OCI-M2 (cell line): ENCODE measurements around the gene INSIG2.

ENCODE experiments used
- DNase-seq: peaks from one replicate; lab custom pipeline; 2025; ENCODE audit not compliant: unreplicated experiment; lab: John Stamatoyannopoulos, UW

The INSIG2 gene

GRCh38 chr2:118088051-118089024, at the start of gene INSIG2:
INSIG2 (plus strand) TSS chr2:118088471; CDS start chr2:118096557, 8,086 bp downstream.
- peak; percentile 64 for DNase-seq

GRCh38 chr2:118040891-118041290, 47.4 kb upstream of the INSIG2 start:
- DNase-seq: no peak

DNA sequence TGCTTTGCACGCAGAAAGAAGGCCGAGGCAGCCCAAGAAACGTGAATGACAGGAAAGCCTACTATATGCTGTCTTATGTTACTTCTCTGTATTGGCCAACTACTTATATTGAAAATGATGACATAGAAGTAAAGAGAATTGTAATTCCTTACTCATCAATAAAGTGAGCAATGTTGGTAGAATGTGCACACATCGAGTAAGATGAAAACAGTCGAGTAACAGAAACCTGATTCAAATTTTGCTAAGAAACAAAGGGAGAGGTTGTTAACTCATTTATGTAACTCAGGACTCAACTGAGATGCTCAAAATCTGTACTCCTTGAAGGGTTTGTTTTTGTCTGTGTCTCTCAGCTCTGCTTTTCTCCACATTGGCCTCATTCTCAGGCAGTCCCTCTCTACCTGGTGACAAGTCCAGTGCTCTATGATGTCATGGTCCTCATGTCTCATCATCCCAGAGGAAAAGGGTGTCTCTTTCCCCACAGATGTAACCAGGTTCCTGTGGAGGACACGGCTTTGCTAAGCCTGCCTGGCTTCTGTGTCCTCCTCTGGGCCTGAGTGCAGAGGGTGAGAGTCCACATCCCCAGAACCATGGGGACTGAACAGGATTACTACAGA, 44.1 kb upstream of the INSIG2 start:
- no peak for DNase-seq

GRCh38 chr2:118044854-118045253, 43.4 kb upstream of the INSIG2 start:
- DNase-seq: no peak

DNA sequence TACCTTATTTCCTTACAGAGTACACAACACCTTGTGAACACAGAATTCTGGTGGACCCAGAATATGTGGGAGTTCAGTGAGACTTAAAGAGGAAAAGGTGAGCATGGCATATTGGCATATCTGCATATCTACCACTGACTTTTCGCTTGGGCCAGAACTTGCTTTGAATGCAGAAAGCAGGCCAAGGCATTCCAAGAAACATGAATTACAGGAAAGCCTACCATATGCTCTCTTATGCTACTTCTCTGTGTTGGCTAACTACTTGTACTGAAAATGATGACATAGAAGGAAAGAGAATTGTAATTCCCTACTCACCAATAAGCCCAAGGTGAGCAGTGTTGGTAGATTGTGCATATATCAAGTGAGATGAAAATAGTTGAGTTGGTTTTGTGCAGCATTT, 43.0 kb upstream of the INSIG2 start:
- no peak for DNase-seq

GRCh38 chr2:118046634-118047210, 41.5 kb upstream of the INSIG2 start:
- no peak for DNase-seq

- DNase-seq: no peak
These were observed 40.9 kb upstream of the INSIG2 start for GRCh38 chr2:118047380-118047826.

GRCh38 chr2:118048401-118048800, 39.9 kb upstream of the INSIG2 start:
- no peak for DNase-seq

- no peak for DNase-seq
These were observed 39.0 kb upstream of the INSIG2 start for GRCh38 chr2:118049140-118049815.

GRCh38 chr2:118049816-118050140, 38.5 kb upstream of the INSIG2 start:
- no peak for DNase-seq

DNA sequence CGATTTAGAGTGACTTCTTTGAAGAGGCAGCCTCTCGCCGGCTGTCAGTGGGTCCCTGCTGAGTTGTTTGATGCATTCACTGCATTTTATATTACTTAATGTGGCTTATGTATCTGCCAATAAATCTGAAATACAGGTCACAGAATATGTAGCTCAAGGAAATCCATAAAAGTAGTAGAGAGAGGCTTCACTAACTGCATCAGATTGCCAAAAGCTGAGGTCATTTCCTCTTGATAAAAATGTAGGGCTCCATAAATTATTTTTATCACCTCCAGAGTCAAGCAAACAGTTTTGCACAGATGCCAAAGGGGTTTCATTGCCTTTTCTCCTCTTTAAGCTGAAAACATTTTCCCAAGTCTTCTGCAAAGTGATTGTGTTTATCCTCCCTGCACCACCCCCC, 37.9 kb upstream of the INSIG2 start:
- no peak for DNase-seq

DNA sequence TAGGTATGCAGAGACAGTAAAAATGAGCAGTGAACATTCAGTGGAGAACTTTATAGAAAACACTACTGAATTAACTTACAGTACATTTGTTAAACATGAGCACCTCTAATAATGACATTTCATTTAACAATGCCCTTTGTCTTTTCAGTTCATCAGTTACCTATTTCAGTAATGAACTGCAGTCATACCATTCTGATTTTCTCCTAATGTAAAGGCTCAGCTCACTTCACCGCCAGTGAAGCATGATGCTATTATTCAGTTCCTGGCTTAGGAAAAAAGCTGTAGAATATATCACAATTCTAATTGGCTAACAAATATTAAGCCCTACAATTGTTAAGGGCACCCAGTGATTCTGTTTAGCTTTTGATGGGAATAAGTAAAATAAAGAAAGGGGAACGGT, 37.3 kb upstream of the INSIG2 start:
- DNase-seq: no peak

- DNase-seq: no peak
These were observed 36.4 kb upstream of the INSIG2 start for GRCh38 chr2:118051826-118052358.

DNA sequence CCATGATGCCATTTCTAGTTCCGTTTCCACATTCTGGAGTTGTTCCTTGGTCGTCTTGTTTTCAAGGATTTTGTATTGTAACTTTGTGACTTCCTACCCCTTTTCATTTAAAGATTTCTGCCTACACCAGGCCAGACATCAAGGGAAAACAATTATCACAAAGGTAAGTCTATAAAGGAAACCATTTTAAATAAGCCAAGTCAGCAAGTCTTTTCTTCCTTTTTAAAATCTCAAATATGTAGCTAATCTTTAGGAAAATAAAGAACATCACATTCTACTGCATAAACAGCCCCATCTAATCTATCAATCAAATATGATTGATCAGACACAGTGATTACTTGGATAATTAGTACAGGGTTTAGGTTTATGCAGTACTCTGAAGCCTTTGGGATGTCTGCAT, 35.8 kb upstream of the INSIG2 start:
- no peak for DNase-seq

- DNase-seq: no peak
These were observed 34.6 kb upstream of the INSIG2 start for GRCh38 chr2:118053681-118054080.

DNA sequence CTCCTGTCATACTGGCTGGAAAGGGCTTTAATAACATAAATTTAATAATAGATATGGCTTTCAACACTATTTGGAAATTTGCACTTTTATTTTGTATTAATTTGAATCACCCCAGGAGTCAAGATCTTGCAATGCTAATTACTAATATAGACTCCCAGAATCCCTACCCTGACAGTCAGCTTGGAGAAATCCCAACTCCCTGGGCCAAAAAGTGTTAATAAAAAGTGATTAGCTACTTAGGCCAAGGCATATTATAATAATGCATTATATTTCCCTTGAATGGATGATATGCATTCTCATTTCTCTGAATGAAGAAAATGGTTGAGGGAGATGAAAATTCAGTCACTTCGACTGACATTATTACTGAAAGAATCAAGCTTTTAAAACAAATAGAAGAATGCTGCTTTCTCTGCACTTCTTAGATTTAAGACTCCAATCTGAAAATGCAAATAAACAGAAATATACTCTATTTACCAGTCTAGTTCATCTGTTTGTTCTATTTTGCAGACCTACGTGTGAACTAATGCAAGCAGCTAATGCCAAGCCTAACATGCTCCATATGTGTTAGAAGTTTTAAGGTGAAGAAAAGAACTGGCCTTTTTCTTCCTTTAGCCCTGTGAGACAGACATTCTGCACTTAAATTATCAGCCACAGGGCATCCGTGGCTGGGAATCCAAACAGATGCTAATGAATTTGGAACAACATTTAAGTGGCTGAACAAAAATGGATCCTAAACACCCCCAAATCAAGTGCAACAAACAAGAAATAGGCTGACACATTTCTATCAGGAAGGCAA, 33.9 kb upstream of the INSIG2 start:
- DNase-seq: no peak

- no peak for DNase-seq
These were observed 32.6 kb upstream of the INSIG2 start for GRCh38 chr2:118055512-118056164.

- no peak for DNase-seq
These were observed 32.1 kb upstream of the INSIG2 start for GRCh38 chr2:118056165-118056534.

- DNase-seq: no peak
These were observed 31.5 kb upstream of the INSIG2 start for GRCh38 chr2:118056801-118057200.

GRCh38 chr2:118058951-118059350, 29.3 kb upstream of the INSIG2 start:
- DNase-seq: no peak
